ENCODE data around the gene SMAD1.
"Not testable (repeated sequence)": the region's sequence is repeated elsewhere in the genome, so short reads cannot be mapped to it uniquely, and the experiment has no call there.

The SMAD1 gene

GRCh38 chr4:145564540-145564939 is 82.9 kb downstream of the SMAD1 start:
- no peak for DNase-seq (ENCODE audit: low spot score)

DNA sequence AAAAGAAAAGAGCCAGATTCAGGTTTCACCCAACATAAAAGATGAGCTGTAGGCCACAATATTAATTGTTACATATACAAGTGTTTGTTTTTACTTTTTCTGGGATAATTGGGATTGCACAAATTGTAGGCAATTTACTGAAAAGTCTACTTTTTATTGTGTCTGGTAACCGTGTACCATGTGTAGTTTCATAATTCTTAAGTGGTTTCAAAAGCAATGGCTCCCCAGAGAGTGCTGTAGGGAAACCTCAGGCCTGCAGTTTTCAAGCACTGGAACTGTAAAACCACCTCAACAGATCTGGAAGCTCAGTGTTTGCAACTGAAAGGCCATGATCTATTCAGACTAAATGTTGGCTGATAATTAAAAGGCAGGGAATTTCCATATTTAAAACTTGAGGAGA is 83.7 kb downstream of the SMAD1 start:
- DNase-seq (ENCODE audit: low spot score), result no peak

DNA sequence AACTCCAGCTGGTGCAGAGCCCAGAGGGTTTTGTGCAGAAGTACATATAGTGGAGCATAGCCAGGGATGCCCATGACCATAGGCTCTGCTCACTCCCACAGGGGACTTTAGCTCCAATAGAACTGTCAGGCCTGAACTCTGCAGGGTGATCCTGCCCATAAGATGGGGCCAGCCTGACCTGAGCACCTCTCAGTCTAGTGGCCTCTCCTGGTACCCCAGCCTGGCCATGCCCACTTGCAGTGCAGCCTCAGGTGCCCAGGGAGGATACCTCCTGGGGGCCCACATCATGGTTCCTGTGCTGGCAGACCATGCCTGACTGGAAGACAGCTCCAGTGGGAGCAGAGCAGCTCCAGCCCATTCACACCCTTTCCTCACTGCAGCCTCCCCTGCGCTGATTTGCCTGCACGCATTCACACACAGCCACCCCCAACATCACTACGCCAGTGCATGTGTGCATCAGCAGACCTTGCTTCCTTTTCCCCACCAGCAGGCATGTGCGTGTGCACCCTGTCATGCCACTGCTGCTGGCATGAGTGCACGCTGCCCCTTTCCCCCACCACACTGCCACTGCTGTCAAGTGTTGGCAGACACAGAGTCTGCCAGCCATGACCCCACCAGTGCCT is 84.5 kb downstream of the SMAD1 start:
- no peak for DNase-seq (ENCODE audit: low spot score)

- no peak for DNase-seq (ENCODE audit: low spot score)
Measured at GRCh38 chr4:145566768-145567167, 85.1 kb downstream of the SMAD1 start.

DNA sequence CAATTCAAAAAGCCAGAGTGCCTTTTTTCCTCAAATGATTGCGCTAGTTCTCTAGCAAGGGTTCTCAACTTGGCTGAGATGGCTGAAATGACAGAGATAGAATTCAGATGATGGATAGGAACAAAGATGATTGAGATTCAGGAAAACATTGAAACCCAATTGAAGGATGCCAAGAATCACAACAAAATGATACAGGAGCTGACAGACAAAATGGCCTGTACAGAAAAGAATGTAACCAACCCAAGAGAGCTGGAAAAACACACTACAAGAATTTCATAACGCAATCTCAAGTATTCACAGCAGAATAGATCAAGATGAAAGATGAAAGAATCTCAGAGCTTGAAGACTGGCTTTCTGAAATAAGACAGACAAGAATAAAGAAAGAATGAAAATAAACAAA is 85.9 kb downstream of the SMAD1 start:
- no peak for DNase-seq (ENCODE audit: low spot score)

DNA sequence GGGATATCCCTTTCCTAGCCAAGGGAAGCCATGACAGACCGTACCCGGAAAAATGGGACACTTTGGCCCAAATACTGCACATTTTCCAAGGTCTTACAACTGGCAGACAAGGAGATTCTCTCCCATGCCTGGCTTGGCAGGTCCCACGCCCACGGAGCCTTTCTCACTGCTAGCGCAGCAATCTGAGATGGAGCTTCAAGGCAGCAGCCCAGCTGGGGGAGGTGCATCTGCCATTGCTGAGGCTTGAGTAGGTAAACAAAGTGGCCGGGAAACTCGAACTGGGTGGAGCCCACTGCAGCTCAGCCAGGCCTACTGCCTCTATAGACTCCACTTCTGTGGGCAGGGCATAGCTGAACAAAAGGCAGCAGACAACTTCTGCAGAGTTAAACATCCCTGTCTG is 92.9 kb downstream of the SMAD1 start:
- DNase-seq (ENCODE audit: low spot score), result not testable (repeated sequence)

DNA sequence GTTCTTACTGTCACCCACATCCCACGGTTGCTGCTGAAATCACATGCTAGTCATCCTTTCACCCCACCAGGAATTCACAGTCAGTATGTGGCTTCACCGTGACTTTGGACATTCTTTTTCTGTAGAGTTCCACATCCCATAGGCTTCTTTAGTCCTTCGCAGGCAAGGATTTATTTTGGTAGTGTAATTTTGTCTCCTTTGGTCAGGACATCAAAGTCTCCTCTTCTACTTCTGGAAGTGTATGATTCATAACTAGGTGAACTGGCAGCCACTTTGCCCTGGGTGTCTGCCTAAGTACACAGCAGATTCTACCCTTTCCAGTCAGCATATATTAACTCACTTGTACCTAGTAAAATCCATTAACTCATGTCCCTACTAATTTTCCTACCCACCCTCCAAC is 99.3 kb downstream of the SMAD1 start:
- DNase-seq (ENCODE audit: low spot score), result no peak

DNA sequence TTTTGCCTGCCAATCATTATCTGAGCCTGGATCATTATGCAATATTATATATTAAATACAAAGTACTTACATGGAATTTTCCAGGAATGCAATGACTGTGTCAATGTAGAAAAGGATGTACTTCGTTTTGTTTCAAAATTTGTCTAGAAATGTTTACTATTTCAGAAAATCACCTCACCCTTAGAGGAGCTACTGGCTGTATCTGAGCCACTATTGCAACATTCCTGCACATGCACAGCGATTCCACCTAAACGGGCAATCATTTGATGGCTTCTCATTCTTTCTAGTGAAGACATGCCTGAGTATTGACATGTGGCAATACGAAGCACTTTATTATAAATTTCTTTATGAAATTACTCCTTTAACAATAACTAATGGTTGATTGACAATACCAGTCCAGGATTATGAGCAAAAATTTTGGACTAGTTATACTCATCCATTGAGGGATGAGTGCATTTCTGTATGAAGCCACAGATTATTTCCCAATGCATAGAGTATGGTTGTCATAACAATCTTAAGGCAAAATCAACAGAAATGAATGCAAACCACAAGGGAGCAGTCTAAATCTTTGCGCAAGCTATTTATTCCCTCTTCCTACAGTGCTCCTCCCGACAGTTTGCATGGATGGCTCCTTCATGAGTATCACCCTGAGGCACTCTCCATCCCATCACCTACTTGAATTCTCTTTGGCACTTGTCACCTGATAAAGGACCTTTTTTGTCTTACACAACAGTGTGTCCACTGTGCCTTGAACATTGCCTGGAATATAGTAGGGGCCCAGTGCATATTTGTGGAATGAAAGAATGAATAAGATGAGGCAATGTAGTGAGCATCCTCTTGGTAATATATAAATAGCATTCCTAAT is 101.8 kb downstream of the SMAD1 start:
- no peak for DNase-seq (ENCODE audit: low spot score)

DNA sequence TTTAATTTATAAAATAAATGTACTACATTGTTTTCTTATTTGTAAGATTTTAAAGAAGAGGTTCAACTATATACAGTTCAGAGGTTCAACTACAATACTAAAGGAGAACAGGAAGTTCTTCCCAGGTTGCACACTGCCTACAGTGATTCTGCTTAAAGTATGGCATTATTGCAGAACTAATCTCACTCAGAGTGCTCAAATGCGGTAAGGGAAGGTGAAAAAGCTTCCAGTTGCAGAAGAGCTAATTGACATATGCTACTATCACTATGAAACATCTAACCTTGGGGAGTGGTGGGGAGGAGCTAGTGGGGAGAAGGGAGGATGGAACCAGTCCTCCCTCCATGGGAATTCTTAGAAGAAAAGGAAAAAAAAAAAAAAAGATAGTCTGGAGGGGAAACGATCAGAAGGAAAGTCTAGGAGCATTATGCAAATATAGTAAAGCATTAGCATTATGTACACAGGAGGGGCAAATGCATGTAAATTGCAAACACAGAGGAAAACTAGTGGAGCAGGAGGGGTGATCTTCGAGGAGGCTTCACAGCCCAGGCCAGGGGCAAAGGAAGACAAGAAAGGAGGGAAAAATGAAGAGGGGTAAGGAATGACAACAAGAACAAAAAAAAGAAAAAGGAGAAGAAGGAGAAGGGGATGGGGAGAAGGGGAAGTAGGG is 105.6 kb downstream of the SMAD1 start:
- no peak for DNase-seq (ENCODE audit: low spot score)

GRCh38 chr4:145589381-145589780 is 107.7 kb downstream of the SMAD1 start:
- not testable (repeated sequence) for DNase-seq (ENCODE audit: low spot score)

- DNase-seq (ENCODE audit: low spot score), result peak; percentile 2
Measured at GRCh38 chr4:145589916-145590702, 108.5 kb downstream of the SMAD1 start.

DNA sequence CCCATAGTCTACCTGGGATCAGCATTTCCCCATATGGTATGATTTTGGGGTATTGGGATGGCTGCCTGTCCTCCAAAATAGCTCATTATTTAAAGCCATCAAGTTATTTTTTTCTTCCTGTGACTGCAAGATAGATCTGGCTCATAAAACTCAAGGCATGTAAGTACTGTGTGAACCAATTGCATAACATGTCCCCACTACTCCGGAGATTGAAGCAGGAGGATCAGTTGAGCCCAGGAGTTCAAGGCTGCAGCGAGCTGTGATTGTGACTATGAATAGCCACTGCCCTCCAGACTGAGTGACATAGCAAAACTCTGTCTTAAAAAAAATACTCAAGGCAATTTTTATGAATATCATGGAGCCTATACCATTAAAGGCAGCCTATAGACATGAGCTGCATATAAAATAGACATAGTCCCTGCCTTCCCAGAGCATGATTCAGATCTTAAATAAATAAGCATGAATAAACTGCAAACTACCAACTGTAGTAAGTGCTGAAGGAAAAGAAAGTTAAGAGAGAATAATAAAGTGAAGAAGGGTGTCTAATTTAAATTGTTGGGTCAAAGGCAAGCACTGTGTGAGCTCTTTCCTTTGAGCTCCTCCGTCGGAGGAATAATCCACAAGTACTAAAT is 120.6 kb downstream of the SMAD1 start:
- no peak for DNase-seq (ENCODE audit: low spot score)

DNA sequence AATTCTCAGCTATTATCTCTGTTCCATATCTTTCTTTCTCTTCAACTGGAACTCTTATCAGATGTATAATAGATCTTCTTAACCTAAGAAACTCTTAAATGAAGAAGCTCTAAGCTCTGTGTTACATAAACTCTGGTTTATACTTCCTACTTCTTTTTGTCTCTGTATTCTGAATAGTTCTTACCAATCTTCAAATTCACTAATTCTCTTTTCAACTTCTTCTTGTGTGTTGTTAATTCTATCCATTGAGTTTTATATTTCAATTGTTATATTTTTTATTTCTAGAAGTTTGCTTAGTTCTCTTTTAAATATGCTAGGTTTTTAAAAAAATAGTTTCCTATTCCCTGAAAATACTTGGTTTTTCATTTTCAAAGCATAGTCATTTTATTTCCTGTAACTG is 124.3 kb downstream of the SMAD1 start:
- DNase-seq (ENCODE audit: low spot score), result no peak
